ENCODE data around the gene PDIA5.

PDIA5 gene

GRCh38 chr3:123122057-123122456 is 55.2 kb downstream of the PDIA5 start:
- DNase-seq: no peak

DNA sequence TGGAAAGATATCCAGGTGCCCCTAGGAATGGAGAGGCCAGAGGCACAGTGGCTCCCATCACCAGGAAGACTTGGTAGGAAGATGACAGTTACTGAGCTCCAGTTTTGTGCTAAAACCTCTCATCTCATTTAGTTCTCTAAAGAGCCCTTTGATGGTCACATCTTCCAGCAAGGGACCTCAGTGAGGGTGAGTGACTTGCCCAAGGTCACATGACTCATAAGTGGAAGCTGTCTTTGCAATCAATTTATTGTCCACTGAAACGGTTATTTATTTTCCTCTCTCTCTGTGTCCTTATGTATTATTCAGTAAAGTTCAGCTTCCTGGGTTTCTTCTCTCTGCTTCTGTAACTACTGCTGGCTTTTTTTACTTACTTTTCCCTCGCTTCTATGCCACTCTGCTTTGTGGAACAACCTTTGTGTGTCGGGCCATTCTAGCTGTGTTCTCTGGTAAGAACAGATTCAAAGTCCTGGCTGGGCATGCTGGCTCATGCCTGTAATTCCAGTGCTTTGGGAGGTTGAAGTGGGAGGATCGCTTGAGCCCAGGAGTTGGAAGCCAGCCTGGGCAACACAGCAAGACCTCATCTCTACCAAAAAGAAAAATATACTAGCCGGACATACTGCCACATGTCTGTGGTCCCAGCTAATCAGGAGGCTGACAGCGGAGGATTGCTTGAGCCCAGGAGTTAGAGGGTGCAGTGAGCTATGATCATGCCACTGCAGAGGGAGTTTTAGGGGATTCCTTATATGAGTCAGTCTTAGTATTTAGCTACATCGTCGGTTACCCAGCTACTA is 55.9 kb downstream of the PDIA5 start:
- DNase-seq: no peak

- DNase-seq: no peak
Measured at GRCh38 chr3:123123716-123124616, 57.1 kb downstream of the PDIA5 start.

GRCh38 chr3:123124971-123125370 is 58.1 kb downstream of the PDIA5 start:
- no peak for DNase-seq

DNA sequence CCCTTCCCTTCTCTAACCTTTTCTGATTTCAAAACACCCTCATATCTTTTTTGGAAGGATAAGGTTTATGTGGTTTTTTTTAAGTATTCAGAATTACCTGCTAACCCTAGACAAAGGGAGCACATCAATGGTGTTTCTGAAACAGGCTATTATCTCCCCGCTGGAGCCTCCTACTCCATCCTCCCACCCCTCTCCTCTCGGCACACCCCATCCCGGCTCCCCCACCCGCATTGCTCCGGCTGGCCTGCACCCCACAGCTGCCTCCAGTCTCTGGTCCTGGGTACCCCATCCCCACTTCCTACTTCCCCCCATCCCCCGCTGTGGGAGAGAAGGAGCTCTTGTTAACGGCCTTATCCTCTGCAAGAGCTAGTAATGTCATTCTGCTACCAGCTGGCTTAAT is 59.2 kb downstream of the PDIA5 start:
- DNase-seq: no peak

DNA sequence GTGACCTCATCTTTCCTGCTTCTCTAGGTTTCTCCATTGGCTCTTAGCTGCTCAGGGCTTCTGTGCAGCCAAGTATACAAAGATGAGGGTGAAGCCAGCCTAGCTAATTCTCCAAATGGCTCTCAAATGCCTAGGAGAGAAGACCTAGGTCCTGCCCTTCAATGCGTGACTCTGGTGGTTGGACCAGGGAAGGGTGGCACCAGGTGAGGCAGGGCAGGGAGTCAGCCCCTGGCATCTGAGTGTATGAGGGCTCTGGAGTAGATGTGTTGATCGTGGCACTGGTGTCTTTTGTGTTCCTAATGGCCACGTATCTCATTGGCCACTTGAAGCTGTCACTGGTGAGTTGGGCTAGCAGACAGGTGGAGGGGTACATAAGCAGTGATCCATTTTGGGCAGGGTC is 59.8 kb downstream of the PDIA5 start:
- no peak for DNase-seq

DNA sequence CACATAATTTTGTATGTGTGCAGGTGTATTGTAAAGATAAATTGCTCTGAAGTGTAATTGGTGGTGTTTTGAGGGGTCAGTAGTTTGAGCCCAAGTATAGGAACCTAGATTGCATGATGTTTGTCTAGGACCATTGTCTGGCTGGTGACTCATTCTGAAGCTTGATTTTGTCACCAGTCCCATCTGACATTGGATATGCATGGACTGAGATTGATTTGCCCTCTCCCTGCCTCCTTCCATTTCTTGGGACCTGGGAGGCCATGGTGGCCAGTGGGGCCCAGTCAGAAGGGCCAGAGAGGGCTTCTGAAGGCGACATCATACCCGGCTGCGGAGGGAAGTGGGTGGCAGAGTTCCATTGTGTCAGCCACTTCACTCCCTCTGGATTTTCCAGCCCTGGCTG is 62.3 kb downstream of the PDIA5 start:
- no peak for DNase-seq

DNA sequence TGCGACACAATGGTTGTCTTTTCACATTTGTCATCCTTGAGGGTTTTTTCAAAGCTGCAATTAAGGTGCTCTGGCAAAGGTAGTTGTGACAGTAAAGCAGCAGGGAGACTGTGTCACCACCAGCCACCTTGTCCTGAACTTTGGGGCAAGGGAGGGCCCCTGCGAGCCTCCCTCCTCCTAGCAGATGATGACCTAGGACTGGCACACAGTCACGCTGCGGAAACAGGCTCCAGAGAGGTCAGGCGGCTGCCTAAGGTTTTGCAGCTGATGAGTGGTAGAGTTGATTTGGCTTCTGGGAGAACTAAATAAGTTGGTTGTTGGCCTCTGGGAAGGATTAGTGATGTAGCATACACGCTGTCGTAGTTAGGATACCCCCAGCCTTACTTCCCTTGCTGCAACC is 62.7 kb downstream of the PDIA5 start:
- DNase-seq: no peak

- no peak for DNase-seq
Measured at GRCh38 chr3:123130079-123130750, 63.4 kb downstream of the PDIA5 start.

DNA sequence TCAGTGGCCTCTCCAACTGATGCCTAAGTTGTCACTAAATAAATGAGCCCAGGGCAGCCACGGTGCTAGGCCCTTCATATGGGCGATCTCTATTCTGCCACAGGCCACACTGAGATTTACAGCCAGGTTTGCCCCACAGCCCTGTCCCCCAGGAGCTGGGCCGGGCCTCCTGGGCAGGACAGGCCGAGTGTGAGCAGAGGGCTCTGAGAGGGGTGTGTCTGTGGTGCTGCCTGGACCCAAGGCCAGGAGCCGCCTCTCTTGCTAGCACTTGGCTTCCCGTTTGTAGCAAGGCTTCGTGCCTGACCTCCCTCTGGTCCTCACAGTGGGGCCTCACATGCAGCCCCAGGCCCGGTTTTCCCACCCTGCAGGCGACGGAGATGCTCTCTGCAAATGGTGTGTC is 67.8 kb downstream of the PDIA5 start:
- no peak for DNase-seq

DNA sequence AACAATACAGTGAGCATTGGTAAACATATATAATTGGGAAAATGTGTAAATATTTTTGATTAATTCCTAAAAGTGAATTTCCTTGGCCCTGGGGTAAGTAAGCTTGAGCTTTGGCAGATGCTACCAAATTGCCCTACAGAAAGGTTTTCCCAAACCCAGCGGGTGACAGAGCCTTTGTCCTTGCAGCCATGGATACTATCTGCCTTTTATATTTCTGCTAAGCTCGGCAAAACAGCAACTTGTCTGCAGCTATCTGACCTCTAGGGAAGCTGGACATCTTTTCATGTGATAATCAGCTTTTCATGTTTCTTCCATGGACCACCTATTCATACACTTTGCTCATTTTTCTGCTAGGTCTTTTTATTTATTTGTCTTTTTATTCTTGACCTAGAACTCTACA is 70.2 kb downstream of the PDIA5 start:
- DNase-seq: no peak

GRCh38 chr3:123138839-123139444 is 72.1 kb downstream of the PDIA5 start:
- DNase-seq: no peak

DNA sequence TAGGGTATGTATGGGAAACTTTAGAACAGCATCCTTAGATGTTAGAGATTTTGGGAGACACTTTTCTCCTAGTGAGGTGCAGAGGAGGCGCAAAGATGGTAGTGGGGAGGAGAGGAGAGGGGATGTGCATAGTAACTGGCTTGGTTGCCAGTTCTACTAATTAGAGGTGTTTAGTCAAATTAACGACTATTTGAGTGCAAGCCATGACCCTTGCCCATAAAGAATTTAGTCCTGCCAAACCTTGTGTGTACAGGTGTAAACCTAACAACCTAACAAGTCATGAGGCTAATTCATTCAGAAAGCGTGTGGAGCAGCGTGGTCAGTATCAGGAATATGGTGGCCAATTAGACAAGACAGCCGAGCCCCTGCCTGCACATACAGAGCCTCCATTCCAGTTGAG is 72.7 kb downstream of the PDIA5 start:
- no peak for DNase-seq

GRCh38 chr3:123140550-123140949 is 73.7 kb downstream of the PDIA5 start:
- DNase-seq: no peak

DNA sequence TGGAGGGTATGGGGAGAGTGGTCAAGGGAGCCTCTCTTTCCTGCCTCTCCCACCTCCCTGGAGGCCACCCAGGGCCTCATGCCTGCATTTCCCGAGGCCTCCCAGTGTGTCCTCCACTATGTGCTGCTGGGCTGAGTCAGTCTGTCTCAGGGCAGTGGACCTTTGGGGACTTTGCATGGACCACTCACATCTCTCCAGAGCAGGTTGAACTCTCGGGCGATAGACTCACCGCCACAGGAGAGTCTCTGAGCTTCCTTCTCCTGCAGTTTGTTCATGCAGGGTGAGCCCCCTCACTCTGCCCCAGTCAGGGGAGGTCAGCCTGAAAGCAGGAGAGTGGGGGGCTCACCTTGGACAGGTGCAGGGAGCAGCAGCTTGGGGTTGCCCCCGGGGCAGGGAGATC is 74.5 kb downstream of the PDIA5 start:
- DNase-seq: no peak

GRCh38 chr3:123143669-123144411 is 77.0 kb downstream of the PDIA5 start:
- DNase-seq: no peak

DNA sequence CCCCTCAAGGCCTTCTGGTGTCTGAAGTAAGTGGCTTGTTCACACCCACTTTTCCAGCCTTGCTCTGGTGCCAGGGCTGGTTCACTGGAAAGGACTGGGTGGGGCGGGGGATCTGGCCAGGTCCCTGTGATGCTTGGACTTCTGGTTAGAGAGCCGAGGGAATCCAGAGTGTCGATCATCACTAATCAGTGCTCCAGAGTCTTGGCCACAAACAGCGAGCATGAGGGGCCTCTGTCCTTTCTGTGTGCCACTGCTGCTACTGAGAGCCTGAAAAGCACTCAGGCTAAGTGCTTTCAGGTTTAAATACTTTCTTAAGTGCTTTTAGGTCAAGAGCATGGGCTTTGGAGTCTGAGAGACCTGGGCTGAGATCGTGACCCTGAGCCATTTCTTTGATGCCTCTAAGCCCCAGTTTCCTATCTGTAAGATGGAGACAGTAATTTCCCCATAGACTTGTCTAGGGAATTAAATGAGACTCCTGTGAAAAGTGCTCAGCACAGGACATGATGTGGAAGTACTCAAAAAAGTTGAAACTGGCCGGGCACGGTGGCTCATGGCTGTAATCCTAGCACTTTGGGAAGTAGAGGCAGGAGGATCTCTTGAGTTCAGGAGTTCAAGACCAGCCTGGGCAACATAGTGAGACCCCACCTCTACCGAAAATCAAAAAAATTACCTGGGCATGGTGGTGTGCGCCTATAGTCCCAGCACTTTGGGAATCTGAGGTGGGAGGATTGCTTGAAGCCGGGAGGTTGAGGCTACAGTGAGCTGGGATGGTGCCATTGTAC is 81.1 kb downstream of the PDIA5 start:
- DNase-seq: no peak

GRCh38 chr3:123148772-123149171 is 81.9 kb downstream of the PDIA5 start:
- no peak for DNase-seq

DNA sequence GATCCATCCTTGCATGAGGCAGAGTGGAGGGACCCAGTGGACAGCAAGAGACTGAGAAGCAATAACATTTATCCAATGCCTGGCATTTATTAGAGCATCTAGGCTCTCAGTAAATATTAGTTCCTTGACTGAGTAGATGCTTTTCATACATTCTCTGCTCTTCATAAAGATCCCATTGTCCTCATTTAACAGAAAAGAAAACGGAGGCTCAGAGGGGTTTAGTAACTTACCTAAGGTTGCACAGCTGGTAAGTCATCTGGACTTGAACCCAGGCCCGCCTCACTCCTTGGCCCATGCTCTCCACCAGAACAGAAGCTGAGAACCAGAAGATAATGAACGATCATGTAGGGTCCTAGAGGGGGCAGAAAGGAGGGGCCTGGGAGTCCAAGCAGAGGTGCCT is 82.7 kb downstream of the PDIA5 start:
- no peak for DNase-seq

DNA sequence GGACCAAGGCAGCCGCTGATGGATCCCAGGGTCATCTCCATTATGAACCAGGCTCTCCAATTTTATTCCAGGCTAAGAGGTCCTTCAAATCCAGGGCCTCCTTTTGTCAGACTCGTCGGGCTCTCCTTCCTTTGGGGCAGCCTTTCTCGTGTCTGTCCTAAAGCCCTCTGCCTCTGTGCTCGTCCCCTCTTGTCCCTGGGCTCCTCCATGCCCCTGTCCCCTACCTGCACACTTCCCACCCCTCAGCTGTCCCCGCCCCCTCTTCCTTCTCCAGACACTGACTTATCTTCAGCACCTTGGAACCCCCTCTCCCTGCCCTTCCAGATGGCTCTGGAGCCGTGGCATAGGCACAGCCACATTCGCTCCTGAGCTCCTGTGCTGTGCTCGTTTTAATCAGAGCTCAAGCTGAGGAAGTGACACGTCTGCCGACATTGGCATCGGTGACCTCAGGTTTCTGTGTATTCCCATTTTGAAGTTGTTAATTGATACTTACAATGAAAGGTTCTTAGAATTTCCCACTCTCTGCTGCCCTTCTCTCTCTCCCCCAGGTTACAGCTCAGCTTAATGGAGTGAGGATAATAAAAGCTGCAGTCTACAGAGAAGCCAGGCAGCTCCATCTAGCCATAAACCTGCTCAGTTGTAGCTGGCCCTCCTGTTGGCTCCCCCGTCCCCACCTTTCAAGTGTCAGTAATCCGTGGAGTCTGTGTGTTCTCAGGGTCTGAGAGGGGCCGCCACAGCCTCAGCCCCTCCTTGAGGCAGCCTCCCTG is 83.8 kb downstream of the PDIA5 start:
- no peak for DNase-seq

- no peak for DNase-seq
Measured at GRCh38 chr3:123151251-123151705, 84.5 kb downstream of the PDIA5 start.

All from NCI-H1105 treated with DMSO at 0.1 percent for 48 hours (cell line).